NCI-H146 treated with DMSO at 0.1 percent for 48 hours (cell line): ENCODE data around the gene NBPF1.
"Not testable (repeated sequence)": the region's sequence is repeated elsewhere in the genome, so short reads cannot be mapped to it uniquely, and the experiment has no call there.

Experiments
- DNase-seq: peaks from one replicate; lab custom pipeline; 2025; ENCODE audit not compliant: unreplicated experiment; lab: John Stamatoyannopoulos, UW

NBPF1 gene

GRCh38 chr1:16613185-16614147, at the start of gene NBPF1:
Gene NBPF1, minus strand, starts transcription at chr1:16613564.
- peak; percentile 97 for DNase-seq

- DNase-seq = not testable (repeated sequence)
These were observed 44.9 kb upstream of the NBPF1 start for GRCh38 chr1:16658234-16658633.

- DNase-seq = not testable (repeated sequence)
These were observed 43.8 kb upstream of the NBPF1 start for GRCh38 chr1:16656981-16657683.

- DNase-seq = not testable (repeated sequence)
These were observed 43.2 kb upstream of the NBPF1 start for GRCh38 chr1:16656574-16656973.

DNA sequence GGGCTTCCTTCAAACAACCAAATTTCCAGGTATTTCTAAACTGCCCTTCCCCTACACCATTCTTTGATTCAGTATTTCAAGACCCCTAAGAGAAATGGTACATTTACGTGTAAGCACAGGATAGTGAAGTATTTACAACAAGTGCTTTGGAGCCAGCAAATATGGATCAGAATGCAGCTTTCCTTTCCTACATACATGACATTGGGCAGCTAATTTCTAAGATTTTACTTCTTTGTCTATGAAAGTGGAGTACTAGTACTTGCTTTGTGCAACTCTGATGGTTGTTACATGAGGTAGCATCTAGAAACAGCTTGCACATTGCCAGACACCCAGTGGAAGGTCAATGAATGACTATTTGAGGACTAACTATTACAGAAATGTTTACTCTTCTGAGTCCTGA, 38.2 kb upstream of the NBPF1 start:
- not testable (repeated sequence) for DNase-seq

- DNase-seq = not testable (repeated sequence)
These were observed 36.6 kb upstream of the NBPF1 start for GRCh38 chr1:16649960-16650359.

DNA sequence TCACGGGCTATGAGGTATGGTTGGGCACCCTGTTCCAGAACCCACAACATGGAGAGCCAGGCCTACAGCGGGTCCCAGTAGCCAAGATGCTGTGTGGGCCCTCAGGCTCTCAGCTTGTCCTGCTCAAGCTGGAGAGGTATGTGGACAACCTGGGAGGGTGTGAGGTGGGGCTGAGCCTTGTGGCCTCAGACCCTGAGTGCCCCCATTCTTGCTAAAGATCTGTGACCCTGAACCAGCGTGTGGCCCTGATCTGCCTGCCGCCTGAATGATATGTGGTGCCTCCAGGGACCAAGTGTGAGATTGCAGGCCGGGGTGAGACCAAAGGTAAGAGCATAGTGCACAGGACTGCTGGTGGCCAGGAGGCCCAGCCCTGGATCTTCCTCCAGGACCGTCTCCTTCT, 36.0 kb upstream of the NBPF1 start:
- DNase-seq = not testable (repeated sequence)

DNA sequence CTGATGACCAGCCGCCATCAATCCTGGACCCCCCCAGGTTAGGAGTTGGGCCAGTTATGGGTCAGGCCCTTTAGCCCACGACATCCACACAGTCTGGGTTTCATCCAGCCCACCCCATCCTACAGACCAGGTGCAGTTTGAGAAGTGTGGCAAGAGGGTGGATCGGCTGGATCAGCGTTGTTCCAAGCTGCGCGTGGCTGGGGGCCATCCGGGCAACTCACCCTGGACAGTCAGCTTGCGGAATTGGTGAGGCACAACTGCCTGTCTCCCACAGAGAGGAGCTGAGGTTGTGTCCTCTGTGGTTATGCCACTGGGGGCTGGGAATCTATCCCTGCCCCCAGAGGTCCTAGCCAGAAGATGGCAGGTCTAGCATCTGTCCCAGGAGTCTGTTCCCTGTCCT, 35.4 kb upstream of the NBPF1 start:
- not testable (repeated sequence) for DNase-seq

GRCh38 chr1:16648250-16648649, 34.9 kb upstream of the NBPF1 start:
- DNase-seq = not testable (repeated sequence)

GRCh38 chr1:16647179-16648176, 34.1 kb upstream of the NBPF1 start:
- not testable (repeated sequence) for DNase-seq

GRCh38 chr1:16646716-16647115, 33.4 kb upstream of the NBPF1 start:
- not testable (repeated sequence) for DNase-seq

DNA sequence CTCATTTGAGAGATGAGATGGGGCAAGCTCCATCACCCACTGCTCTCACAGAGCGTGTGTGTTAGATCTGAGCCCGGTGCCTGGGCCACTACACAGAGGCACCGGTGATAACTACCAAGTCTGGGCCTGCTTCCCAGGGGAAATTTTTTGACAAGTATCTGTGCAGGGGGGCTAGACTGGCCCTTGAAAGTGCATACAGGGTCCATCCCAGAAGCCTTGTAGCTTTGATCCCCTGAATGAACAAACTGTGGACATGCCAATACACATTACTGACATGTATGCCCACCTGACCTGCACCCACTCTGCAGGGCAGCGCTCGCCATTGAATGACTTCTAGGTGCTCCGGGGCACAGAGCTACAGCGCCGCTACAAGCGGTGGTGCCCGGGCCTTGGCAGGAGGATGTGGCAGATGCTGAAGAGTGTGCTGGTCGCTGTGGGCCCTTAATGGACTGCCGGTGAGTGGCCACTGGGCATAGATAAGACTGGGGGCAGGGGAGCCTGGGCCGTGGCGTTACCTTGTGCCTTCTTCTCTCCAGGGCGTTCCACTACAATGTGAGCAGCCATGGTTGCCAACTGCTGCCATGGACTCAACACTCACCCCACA, 32.8 kb upstream of the NBPF1 start:
- not testable (repeated sequence) for DNase-seq

- not testable (repeated sequence) for DNase-seq
These were observed 32.1 kb upstream of the NBPF1 start for GRCh38 chr1:16645271-16646060.

DNA sequence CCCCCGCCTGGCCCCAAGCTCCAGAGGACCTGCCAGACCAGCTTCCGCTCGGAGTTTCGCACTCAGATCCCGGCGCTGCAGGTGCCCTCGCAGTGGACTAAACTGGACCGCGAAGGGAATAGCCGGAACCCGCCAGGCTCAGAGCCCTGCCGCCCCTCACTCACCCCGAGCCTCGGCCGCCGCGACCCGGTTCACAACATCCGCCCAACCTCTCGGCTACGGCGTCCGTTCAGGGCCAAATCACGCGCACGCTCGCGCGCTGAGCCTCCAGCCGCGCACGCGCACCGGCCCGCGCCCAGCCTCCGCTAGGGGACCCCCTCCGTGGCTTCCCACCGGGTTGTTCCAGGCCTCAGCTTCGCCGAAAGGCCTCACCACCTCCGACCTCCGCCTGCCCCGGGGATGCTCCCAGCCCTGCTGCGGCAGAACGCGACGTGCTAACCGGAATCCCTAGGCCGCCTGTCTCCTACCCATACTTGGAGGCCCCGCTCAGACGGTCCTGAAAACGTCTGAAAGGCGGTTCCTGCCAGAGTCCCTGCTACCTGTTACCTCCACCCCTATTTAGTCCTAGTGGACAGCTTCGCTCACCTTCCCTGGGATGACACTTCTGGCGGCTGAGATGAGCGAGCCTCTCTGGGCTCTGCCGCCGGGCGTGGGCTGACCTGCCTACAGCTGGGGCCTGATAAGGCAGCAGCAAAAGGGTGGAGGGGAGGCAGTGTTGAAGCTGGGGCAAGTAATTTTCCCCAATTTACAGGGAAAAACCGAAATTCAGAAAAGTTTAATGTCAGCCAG, 31.3 kb upstream of the NBPF1 start:
- DNase-seq = peak; percentile 87

- DNase-seq = no peak
These were observed 30.8 kb upstream of the NBPF1 start for GRCh38 chr1:16644193-16644481.

- not testable (repeated sequence) for DNase-seq
These were observed 30.3 kb upstream of the NBPF1 start for GRCh38 chr1:16643476-16644192.

- DNase-seq = not testable (repeated sequence)
These were observed 29.6 kb upstream of the NBPF1 start for GRCh38 chr1:16643001-16643411.
